Cerebellar nuclear complex (tissue), 1 donor: Measurements from ENCODE around the gene GLS2.
A peak's percentile ranks its signal among the peaks of the same experiment; 100 is the strongest.
"Not testable (repeated sequence)": the region's sequence is repeated elsewhere in the genome, so short reads cannot be mapped to it uniquely, and the experiment has no call there.

ENCODE experiments used
- DNase-seq, 2 experiments: peaks; one replicate each; lab custom pipeline; 2025; lab: John Stamatoyannopoulos, UW

The GLS2 gene

DNA sequence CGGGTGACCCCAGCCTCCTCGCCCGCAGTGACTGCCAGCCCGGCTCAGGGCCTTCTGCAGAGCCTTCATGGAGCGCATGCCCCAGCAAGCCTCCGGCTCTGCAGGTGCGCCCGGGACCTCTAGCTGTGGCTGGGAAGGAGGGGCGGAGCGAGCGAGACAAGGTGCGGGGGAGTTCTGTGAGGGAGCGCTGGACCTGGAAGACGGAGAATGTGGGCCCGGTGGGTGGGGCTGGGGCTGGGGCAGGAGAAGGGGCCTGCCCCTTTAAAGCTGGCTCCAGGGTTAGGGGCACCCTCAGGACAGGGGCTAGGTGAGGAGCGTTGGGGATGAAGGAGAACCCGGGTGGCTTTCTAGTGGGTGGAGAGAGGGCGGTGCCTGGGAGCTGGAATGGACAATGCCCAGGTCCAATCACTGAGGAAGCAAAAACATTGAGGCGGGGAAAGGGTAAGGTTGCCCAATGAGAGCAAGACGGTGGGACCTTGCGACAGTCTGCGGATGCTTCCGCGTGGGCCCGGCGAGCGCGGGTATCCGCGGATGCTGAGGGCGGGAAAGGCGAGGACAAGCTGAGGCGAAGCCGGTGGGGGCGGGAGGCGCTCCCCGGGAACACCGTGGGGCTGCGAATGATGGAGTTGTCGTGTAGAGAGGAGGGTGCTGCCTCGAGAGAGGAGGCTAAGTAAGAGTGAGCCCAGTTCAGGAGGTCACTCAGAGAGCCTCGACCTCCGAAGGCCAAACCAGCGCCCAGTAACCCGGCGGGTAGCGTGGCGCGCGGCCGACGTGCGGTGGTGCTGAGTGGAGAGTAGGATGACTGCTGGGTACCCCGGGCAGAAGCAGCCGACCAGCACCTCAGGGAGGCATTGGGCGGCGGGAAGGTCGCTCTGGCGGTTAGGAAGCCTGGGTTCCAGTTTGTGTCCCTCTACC is at the start of gene GLS2:
Gene GLS2 (minus strand): TSS at position 121 of the 915 bp plus-strand sequence. CDS start 43 bp downstream, at position 78.
- DNase-seq = peak; percentile 73 to 80

DNA sequence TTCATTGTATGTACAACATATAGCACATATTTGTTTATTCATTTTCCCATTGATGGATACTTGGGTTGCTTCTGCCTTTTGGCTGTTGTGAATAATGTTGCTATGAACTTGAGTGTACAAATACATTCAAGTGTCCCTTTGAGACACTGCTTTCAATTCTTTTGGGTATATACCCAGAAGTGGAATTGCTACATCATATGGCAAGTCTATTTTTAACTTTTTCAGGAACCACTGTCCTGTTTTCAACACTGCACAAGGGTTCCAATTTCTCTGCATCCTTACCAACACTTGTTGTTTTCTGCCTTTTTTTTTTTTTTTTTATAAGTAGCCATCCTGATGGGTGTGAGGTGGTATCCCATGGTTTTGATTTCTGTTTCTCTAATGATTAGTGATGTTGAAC is 49.6 kb upstream of the GLS2 start:
- no peak for DNase-seq

- no peak for DNase-seq
Observed at GRCh38 chr12:56530390-56531055, 42.6 kb upstream of the GLS2 start.

GRCh38 chr12:56529656-56530055 is 41.7 kb upstream of the GLS2 start:
- no peak for DNase-seq

DNA sequence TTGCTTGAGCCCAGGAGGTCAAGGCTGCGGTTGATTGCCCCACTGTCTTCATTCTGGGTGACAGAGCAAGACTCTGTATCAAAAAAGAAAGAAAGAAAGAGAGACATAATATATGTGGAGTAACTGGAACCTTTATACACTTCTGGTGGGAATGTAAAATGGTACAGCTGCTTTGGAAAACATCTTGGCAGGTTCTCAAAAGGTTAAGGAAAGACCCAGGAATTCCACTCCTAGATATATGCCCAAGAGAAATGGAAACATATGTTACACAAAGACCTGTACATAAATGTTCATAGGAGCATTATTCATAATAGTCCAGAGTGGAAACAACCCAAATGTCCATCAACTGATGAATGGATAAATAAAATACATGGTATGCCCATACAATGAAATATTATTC is 40.9 kb upstream of the GLS2 start:
- DNase-seq = no peak

DNA sequence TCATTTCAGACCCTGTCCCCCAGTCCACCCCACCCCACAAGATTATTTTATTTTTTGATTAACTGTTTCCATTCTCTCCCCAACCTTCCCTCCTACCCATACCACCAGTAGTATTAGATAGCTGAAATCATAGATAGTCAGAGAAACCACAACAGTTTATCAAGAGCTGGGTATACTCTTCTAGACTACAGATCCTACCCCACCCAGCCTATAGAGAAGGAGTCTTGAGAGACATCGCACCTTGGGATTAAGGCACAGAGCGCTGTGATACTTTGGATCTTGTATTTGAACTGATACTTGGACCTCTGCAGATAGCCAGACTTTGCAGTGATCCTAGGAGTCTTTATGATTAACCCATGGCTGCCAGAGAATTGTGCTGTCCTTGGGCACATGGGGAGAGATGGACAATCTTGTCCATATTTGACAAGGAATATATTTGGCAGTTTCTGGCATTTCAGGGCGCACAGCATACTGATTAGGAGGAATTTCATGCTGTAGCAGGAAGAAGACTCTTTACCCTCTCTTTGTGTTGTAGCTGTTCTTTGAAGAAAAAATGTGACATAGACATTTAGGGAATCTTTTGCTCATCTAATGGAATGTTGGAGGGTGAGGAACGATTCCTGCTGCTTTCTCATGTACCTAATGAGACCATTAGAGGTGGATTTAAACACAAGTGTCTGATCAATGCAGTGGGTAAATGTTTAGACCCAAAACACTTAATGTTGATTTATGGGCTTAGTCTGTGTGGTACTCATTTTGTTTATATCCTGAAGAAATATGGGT is 34.6 kb upstream of the GLS2 start:
- DNase-seq = no peak

DNA sequence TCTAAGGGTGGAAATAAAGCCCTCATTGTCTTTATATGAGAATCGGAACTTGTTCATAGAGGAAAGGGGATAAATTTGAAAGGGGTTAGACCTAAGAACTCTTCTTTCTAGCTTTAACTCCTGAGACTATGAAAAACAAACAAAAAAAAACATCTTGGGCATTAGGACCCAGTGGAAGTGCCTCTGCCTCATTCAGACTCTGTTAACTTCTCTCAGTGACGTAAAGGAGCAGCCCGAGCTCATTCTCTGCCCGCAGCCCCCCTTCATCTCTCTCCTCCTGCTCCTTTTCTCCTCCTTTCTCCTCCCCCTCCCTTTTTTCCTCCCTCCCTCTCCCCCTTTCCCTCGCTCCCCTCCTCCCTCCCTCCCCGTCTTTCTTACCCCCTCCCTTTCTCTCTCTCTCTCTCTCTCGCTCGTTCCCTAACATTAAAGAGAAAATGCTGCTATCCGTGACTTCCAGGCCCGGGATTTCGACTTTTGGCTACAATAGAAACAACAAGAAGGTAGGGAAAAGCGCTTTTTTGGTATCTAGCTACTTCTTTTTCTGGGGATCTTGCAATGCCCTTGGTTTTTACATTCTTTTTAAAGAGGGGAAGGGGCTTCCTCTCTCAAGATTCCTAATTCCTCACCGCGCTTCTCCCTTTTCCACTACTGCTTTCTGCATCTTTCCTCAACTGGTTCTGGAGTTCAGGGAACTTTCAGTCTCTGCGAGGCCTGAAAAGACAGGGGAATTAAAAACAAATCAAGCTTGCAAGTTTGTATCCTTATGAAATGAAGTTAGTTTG is 33.8 kb upstream of the GLS2 start, which contains the start of gene RBMS2:
Gene RBMS2 (plus strand): TSS at position 231 of the 782 bp plus-strand sequence. CDS start 204 bp downstream, at position 435.
- peak in 1 of 2 experiments; percentile 33 for DNase-seq

- no peak for DNase-seq
Observed at GRCh38 chr12:56521209-56521589, 33.2 kb upstream of the GLS2 start.

GRCh38 chr12:56520506-56520905 is 32.5 kb upstream of the GLS2 start:
- DNase-seq = no peak

- no peak for DNase-seq
Observed at GRCh38 chr12:56520048-56520447, 32.1 kb upstream of the GLS2 start.

DNA sequence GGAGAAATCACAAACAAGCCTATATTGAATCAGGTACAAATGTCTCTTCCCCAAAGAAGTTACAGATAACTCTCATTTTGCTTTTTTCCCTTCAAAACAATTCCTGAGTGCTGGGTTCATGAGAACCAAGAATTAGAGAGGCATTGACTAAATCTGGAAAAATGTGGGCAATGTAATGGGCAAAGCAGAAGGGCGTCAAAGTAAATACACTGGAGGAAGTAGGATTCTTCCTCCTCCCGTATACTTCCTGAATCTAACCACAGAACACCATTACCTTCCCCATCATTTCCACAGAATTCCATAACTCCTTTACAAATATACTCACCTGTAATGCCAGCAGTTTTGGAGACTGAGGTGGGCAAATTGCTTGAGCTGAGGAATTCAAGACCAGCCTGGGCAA is 30.6 kb upstream of the GLS2 start:
- DNase-seq = no peak

- no peak for DNase-seq
Observed at GRCh38 chr12:56517854-56518253, 29.9 kb upstream of the GLS2 start.

GRCh38 chr12:56514014-56514318 is 26.0 kb upstream of the GLS2 start:
- DNase-seq = not testable (repeated sequence)

DNA sequence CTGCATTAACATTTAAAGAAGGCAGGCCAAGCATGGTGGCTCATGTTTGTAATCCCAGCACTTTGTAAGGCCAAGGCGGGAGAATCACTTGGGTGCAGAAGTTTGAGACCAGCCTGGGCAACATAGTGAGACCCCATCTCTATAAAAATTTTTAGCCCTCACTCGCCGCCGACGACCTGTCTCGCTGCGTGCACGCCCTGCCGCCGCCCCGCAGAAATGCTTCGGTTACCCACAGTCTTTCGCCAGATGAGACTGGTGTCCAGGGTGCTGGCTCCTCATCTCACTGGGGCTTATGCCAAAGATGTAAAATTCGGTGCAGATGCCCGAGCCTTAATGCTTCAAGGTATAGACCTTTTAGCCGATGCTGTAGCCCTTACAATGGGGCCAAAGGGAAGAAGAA is 22.8 kb upstream of the GLS2 start:
- DNase-seq = no peak

- not testable (repeated sequence) for DNase-seq
Observed at GRCh38 chr12:56499879-56500278, 11.9 kb upstream of the GLS2 start.

DNA sequence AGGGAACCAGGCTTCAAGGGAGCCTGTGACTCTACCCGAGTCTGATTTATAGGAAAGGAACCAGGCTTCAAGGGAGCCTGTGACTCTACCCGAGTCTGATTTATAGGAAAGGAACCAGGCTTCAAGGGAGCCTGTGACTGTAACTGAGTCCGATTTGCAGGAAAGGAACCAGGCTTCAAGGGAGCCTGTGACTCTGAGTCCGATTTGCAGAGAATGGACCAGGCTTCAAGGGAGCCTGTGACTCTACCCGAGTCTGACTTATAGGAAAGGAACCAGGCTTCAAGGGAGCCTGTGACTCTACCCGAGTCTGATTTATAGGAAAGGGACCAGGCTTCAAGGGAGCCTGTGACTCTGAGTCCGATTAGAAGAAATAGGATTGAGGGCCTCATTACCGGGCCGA is 11.5 kb upstream of the GLS2 start:
- not testable (repeated sequence) for DNase-seq

GRCh38 chr12:56498126-56498902 is 10.4 kb upstream of the GLS2 start:
- DNase-seq = not testable (repeated sequence)

DNA sequence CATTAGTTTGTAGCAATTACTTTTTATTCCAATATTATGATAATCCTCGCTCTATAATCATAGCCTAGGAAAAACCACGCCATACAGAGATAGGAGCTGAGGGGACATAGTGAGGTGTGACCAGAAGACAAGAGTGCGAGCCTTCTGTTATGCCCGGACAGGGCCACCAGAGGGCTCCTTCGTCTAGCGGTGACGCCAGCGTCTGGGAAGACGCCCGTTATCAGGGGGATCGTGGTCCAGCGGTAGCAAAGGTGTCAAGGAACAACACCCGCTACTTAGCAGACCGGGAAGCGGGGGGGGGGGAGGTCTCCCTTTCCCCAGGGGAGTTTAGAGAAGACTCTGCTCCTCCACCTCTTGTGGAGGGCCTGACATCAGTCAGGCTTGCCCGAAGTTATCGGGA is 8.7 kb upstream of the GLS2 start:
- not testable (repeated sequence) for DNase-seq

GRCh38 chr12:56494481-56494880 is 6.5 kb upstream of the GLS2 start:
- not testable (repeated sequence) for DNase-seq

GRCh38 chr12:56494106-56494415 is 6.1 kb upstream of the GLS2 start:
- DNase-seq = not testable (repeated sequence)
